Small intestine (tissue), 7 donors: ENCODE measurements around the gene HESX1. TPM values are rescaled to one million over a fixed set of nuclear protein-coding genes. Genes with fewer than 3 reads are reported as not detected.
A peak's percentile ranks its signal among the peaks of the same experiment; 100 is the strongest.

Source experiments
- DNase-seq, 2 donors: peaks; one replicate each; pipeline versions ENCODE4 v3.0.0 to v3.0.0-alpha.2; 2013
- FAIRE-seq: peaks from 2 replicates; lab custom pipeline; 2012; peaks lifted over from hg19 to GRCh38; lab: Jason Lieb, UNC
- H3K27ac ChIP-seq, 3 donors: one replicate each; pipeline ENCODE4 v1.5.1; 2013; ENCODE audit warnings: low read length in 2 of 3, mild to moderate bottlenecking in 2 of 3, control low read depth in 1 of 3, inconsistent platforms in 1 of 3, low read depth in 1 of 3, moderate library complexity in 1 of 3
- H3K27me3 ChIP-seq, 3 donors: one replicate each; pipeline ENCODE4 v1.6.1; 2013; ENCODE audit warnings: low read length in 3 of 3, inconsistent platforms in 1 of 3; ENCODE audit not compliant: control insufficient read depth in 3 of 3, insufficient read depth in 3 of 3
- H3K36me3 ChIP-seq, 3 donors: one replicate each; pipeline ENCODE4 v1.6.1; 2013; ENCODE audit warnings: low read length in 3 of 3, inconsistent platforms in 1 of 3, low read depth in 1 of 3, mild to moderate bottlenecking in 1 of 3, moderate library complexity in 1 of 3; ENCODE audit not compliant: control insufficient read depth in 3 of 3, insufficient read depth in 2 of 3
- H3K4me1 ChIP-seq, 3 donors: one replicate each; pipeline ENCODE4 v1.6.1; 2013; ENCODE audit warnings: low read length in 2 of 3, inconsistent platforms in 1 of 3, low read depth in 1 of 3, mild to moderate bottlenecking in 1 of 3, moderate library complexity in 1 of 3; ENCODE audit not compliant: control insufficient read depth in 3 of 3, insufficient read depth in 2 of 3
- H3K4me3 ChIP-seq, 3 donors: one replicate each; pipeline ENCODE4 v1.5.1; 2013; ENCODE audit warnings: low read length in 3 of 3, control low read depth in 1 of 3, inconsistent platforms in 1 of 3, low read depth in 1 of 3, mild to moderate bottlenecking in 1 of 3, moderate library complexity in 1 of 3
- H3K9me3 ChIP-seq, 2 donors: one replicate each; pipeline ENCODE4 v1.6.1; 2013; ENCODE audit warnings: low read depth in 1 of 2, low read length in 1 of 2; ENCODE audit not compliant: control insufficient read depth in 2 of 2, insufficient read depth in 1 of 2
- WGBS, 3 donors: extraction: QIAGEN DNeasy Blood & Tissue Kit; methylation state at CpG; one replicate each; pipeline ENCODE4 v1.1.7; 2013; 5-methylcytosine and 5-hydroxymethylcytosine counted together
- polyA plus RNA-seq, 4 donors: library from polyadenylated mRNA; stranded (reverse) in 3 of 4; unstranded in 1 of 4; fragments of 200-250 nt in 3 of 4; fragments of 120-200 nt in 1 of 4; gene quantifications; one replicate each; pipeline versions ENCODE4 v1.2.1 to v1.2.3, GENCODE V29; 2013
- donor health status: healthy with polysubstance abuse.
- donor health status: control.
- donor health status: control.
- donor health status: Bipolar disorder and iron deficiency.
- donor health status: healthy.

HESX1 gene
- polyA plus RNA-seq, 4 donors: 1.3 to 1.4 TPM; not detected in 2

GRCh38 chr3:57226176-57226575 lies 26.4 kb upstream of the HESX1 start:
- no peaks in the 10 kb centered on the region for H3K27me3 ChIP-seq
- 48 to 66% (median 53%) methylated on average over 2 of the region's 2 CpGs for WGBS, 3 donors
- H3K9me3 ChIP-seq: no peaks in the 10 kb centered on the region
- H3K4me3 ChIP-seq: no peak overlapping the region
- no peak overlapping the region for H3K27ac ChIP-seq
- H3K4me1 ChIP-seq: peaks cover 2 to 7% (median 4%) of the 10 kb centered on the region in 3 donors
- peaks cover 0 to 5% (median 0%) of the 10 kb centered on the region in 3 donors for H3K36me3 ChIP-seq
- DNase-seq: no peak
- no peak for FAIRE-seq

GRCh38 chr3:57224856-57225255 lies 25.1 kb upstream of the HESX1 start:
- 73 to 82% (median 74%) methylated on average over 4 of the region's 4 CpGs for WGBS, 3 donors
- FAIRE-seq: no peak

GRCh38 chr3:57221883-57222282 lies 22.1 kb upstream of the HESX1 start:
- Histone ChIP-seq H3K4me1 (peaks cover 0 to 4% (median 0%) of the 10 kb centered on the region in 3 donors), H3K9me3 (no peaks in the 10 kb centered on the region), H3K4me3 (no peak overlapping the region), H3K27ac (no peak overlapping the region), H3K27me3 (no peaks in the 10 kb centered on the region), H3K36me3 (no peaks in the 10 kb centered on the region)
- DNase-seq: peak; percentile 11 to 12
- WGBS, 3 donors: 56 to 60% (median 59%) methylated on average over 2 of the region's 2 CpGs
- FAIRE-seq: no peak

More at GRCh38 chr3:57224856-57225255, 25.1 kb upstream of the HESX1 start:
- no peak for DNase-seq
- H3K27ac ChIP-seq: no peak overlapping the region
- H3K36me3 ChIP-seq: no peaks in the 10 kb centered on the region
- H3K27me3 ChIP-seq: no peaks in the 10 kb centered on the region
- peaks cover 2 to 7% (median 2%) of the 10 kb centered on the region in 3 donors for H3K4me1 ChIP-seq
- H3K9me3 ChIP-seq: no peaks in the 10 kb centered on the region
- H3K4me3 ChIP-seq: no peak overlapping the region

GRCh38 chr3:57206423-57206822 lies 6.6 kb upstream of the HESX1 start:
- Histone ChIP-seq H3K4me3 (no peak overlapping the region), H3K27me3 (no peaks in the 10 kb centered on the region), H3K27ac (no peak overlapping the region), H3K9me3 (no peaks in the 10 kb centered on the region), H3K36me3 (no peaks in the 10 kb centered on the region), H3K4me1 (no peaks in the 10 kb centered on the region)
- FAIRE-seq: no peak
- no peak for DNase-seq
- 87 to 95% (median 87%) methylated on average over 2 of the region's 2 CpGs for WGBS, 3 donors

- no peak overlapping the region for H3K4me3 ChIP-seq
- no peak overlapping the region for H3K27ac ChIP-seq
- H3K27me3 ChIP-seq: no peaks in the 10 kb centered on the region
- no peak for DNase-seq
- no peaks in the 10 kb centered on the region for H3K36me3 ChIP-seq
- no peak for FAIRE-seq
- no peaks in the 10 kb centered on the region for H3K4me1 ChIP-seq
- 82 to 84% (median 82%) methylated on average over 4 of the region's 4 CpGs for WGBS, 3 donors
- no peaks in the 10 kb centered on the region for H3K9me3 ChIP-seq
These were observed 5.1 kb downstream of the HESX1 start for GRCh38 chr3:57194641-57195040.

GRCh38 chr3:57192028-57192427 lies 7.8 kb downstream of the HESX1 start:
- WGBS, 3 donors: 89 to 93% (median 93%) methylated on average over 3 of the region's 3 CpGs
- no peaks in the 10 kb centered on the region for H3K27me3 ChIP-seq
- DNase-seq: no peak
- no peak overlapping the region for H3K4me3 ChIP-seq
- H3K4me1 ChIP-seq: no peaks in the 10 kb centered on the region
- H3K9me3 ChIP-seq: no peaks in the 10 kb centered on the region
- no peaks in the 10 kb centered on the region for H3K36me3 ChIP-seq
- H3K27ac ChIP-seq: no peak overlapping the region
- FAIRE-seq: no peak

GRCh38 chr3:57184526-57184925 lies 15.3 kb downstream of the HESX1 start:
- Histone ChIP-seq H3K36me3 (no peaks in the 10 kb centered on the region), H3K27me3 (peaks cover 0 to 3% (median 0%) of the 10 kb centered on the region in 3 donors), H3K4me3 (no peak overlapping the region), H3K9me3 (no peaks in the 10 kb centered on the region), H3K27ac (no peak overlapping the region), H3K4me1 (no peaks in the 10 kb centered on the region)
- WGBS, 3 donors: 56 to 63% (median 57%) methylated on average over 6 of the region's 6 CpGs
- FAIRE-seq (no peak), DNase-seq (no peak)

GRCh38 chr3:57179580-57180410 lies 20.0 kb downstream of the HESX1 start:
- H3K36me3 ChIP-seq: no peaks in the 10 kb centered on the region
- H3K9me3 ChIP-seq: no peaks in the 10 kb centered on the region
- H3K27me3 ChIP-seq: peaks cover 0 to 2% (median 0%) of the 10 kb centered on the region in 3 donors
- H3K4me3 ChIP-seq: no peak overlapping the region
- no peaks in the 10 kb centered on the region for H3K4me1 ChIP-seq
- H3K27ac ChIP-seq: no peak overlapping the region
- FAIRE-seq: no peak
- 64 to 83% (median 76%) methylated on average over 5 of the region's 5 CpGs for WGBS, 3 donors
- DNase-seq: peak in 1 of 2 donors; percentile 13
